Right cardiac atrium (tissue), 5 donors: Measurements from ENCODE around the gene CREB3. TPM values are rescaled to one million over a fixed set of nuclear protein-coding genes. Genes with fewer than 3 reads are reported as not detected.

Experiments used
- ATAC-seq, 2 donors: fragments of 200-7000 bp; cut with Tn5 transposase; one replicate each; pipeline versions ENCODE4 v1.8.0 to v1.9.1; 2020; ENCODE audit warnings: moderate library complexity in 2 of 2, mild to moderate bottlenecking in 1 of 2
- DNase-seq, 3 donors: peaks; one replicate each; pipeline ENCODE4 v3.0.0-alpha.2; 2020
- H3K27ac ChIP-seq: one replicate; pipeline ENCODE4 v1.5.1; 2013; ENCODE audit warnings: mild to moderate bottlenecking, low read length, control low read depth, moderate library complexity
- H3K27me3 ChIP-seq: one replicate; pipeline ENCODE4 v1.6.1; 2013; ENCODE audit not compliant: control insufficient read depth, insufficient read depth
- H3K4me1 ChIP-seq: one replicate; pipeline ENCODE4 v1.6.1; 2013; ENCODE audit warnings: low read length; ENCODE audit not compliant: control insufficient read depth, insufficient read depth
- H3K4me3 ChIP-seq: one replicate; pipeline ENCODE4 v1.5.1; 2013; ENCODE audit warnings: low read length, control low read depth
- H3K9me3 ChIP-seq: one replicate; pipeline ENCODE4 v1.6.1; 2013; ENCODE audit warnings: low read length; ENCODE audit not compliant: control insufficient read depth
- WGBS: extraction: QIAGEN DNeasy Blood & Tissue Kit; methylation state at CpG from one replicate; pipeline ENCODE4 v1.1.7; 2013; 5-methylcytosine and 5-hydroxymethylcytosine counted together
- intact Hi-C, 4 donors: fragments of 100-400 bp; cut with DNase I; formaldehyde crosslinking; loops; one replicate each; pipeline versions ENCODE4 v1.11.0 to v1.14.0; 2022 to 2023
- polyA plus RNA-seq: library from polyadenylated mRNA; stranded (reverse); fragments of 200-250 nt; gene quantifications from one replicate; pipeline ENCODE4 v1.2.3, GENCODE V29; 2013
- total RNA-seq, 4 donors: library from RNA; stranded (reverse); fragmentation: NEBNext Ultra II Directional; extraction: Animal tissue kit (Norgen Biotek cat#: 25700); gene quantifications; one replicate each; pipeline ENCODE4 v1.2.1, GENCODE V29; 2021
- donor health status: healthy with polysubstance abuse.
- donor health status: DM: no; HTN: yes; CAD: no.
- donor health status: DM: no; HTN: no; CAD: no.
- donor health status: DM: no; HTN: yes; CAD: no; lungs with severe emphysema.
- donor health status: DM: yes; HTN: yes; CAD: no.

Gene CREB3
- total and polyA plus RNA-seq, 5 donors: 24.5 to 35.4 (median 26.6) TPM

- Histone ChIP-seq H3K4me1 (no peaks in the 10 kb centered on the region), H3K27ac (no peak overlapping the region), H3K9me3 (no peaks in the 10 kb centered on the region), H3K4me3 (no peak overlapping the region), H3K27me3 (no peaks in the 10 kb centered on the region)
- DNase-seq (no peak), ATAC-seq (peak in 1 of 2 donors; percentile 53)
- intact Hi-C loops: no loop called here
Measured at GRCh38 chr9:35700942-35701341, 31.5 kb upstream of the CREB3 start.

GRCh38 chr9:35702696-35703095 is 29.8 kb upstream of the CREB3 start:
- ATAC-seq (no peak), DNase-seq (no peak)
- H3K27me3 ChIP-seq: no peaks in the 10 kb centered on the region
- no peak overlapping the region for H3K4me3 ChIP-seq
- no peak overlapping the region for H3K27ac ChIP-seq
- no peaks in the 10 kb centered on the region for H3K4me1 ChIP-seq
- intact Hi-C loops: no loop called here
- 93% methylated on average over 7 of the region's 7 CpGs for WGBS
- H3K9me3 ChIP-seq: no peaks in the 10 kb centered on the region

DNA sequence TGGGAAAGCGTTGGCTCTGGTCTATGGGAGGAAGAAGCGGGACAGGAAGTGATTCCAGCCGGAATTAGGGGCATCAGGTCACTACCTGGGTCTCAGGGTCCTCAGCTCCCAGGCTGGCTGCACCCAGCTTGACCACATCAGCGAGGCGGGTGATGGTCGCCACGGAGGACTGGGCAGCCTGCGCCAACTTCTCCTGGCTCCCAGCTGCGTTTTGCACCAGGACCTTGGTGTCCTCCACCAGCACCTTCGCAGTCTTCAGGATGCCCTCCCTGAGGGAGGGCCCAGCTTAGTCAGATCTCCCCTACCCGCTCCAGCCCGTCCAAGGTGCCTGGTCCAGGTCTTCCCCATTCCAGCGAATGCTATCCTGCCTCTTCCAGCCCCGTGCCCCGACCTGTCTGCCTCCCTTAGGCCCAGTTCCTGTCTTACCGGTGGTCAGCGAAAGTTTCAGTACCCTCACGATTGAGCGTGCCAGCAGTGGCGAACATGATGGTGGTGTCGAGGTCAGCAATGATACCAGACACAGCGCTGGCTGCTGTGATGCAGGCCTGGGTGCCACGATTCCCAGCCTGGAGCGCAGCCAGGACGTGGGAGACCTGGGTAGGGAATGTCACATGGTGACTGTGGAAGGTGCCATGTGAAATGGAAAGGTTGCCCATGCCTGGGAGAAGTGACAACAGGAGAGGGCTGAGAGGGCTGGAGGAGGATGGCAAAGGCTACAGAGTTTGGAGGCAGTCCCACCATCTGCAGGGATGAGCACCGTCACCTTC is 28.4 kb upstream of the CREB3 start:
- intact Hi-C loops: no loop called here
- H3K4me3 ChIP-seq: no peak overlapping the region
- ATAC-seq: peak; percentile 13 to 37
- no peak overlapping the region for H3K27ac ChIP-seq
- no peaks in the 10 kb centered on the region for H3K9me3 ChIP-seq
- DNase-seq: peak in 2 of 3 donors; percentile 72 to 84
- 88% methylated on average over 26 of the region's 26 CpGs for WGBS
- H3K4me1 ChIP-seq: no peaks in the 10 kb centered on the region
- H3K27me3 ChIP-seq: no peaks in the 10 kb centered on the region

DNA sequence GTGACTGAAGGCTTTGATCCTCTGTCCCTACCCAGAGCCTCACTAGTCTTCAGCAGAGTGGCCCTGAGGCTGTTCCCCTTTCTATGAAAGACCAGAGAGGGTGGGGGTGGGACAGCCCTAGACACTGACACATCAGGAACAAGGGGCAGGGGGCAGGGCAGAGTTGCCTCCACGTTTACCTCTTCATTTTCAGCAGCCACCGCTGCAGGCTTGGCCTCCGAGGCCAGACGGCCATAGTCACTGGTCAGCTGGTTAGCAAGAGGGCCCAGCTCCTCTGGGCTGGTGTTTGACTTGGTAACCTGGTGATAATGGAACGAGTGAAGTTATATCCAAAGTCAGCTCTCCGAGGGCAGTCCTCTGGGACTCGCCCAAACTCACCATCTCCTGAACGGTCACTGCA is 27.1 kb upstream of the CREB3 start:
- Histone ChIP-seq H3K4me3 (no peak overlapping the region), H3K27ac (no peak overlapping the region), H3K9me3 (no peaks in the 10 kb centered on the region), H3K4me1 (no peaks in the 10 kb centered on the region), H3K27me3 (no peaks in the 10 kb centered on the region)
- intact Hi-C loops: no loop called here
- no peak for ATAC-seq
- 69% methylated on average over 8 of the region's 8 CpGs for WGBS
- no peak for DNase-seq

GRCh38 chr9:35705836-35706430 is 26.5 kb upstream of the CREB3 start:
- WGBS: 92% methylated on average over 7 of the region's 7 CpGs
- ATAC-seq: no peak
- intact Hi-C loops: no loop called here
- DNase-seq: no peak
- Histone ChIP-seq H3K4me1 (no peaks in the 10 kb centered on the region), H3K4me3 (no peak overlapping the region), H3K27me3 (no peaks in the 10 kb centered on the region), H3K9me3 (no peaks in the 10 kb centered on the region), H3K27ac (no peak overlapping the region)

GRCh38 chr9:35706951-35707350 is 25.5 kb upstream of the CREB3 start:
- no peak overlapping the region for H3K4me3 ChIP-seq
- DNase-seq (no peak), ATAC-seq (no peak)
- no peaks in the 10 kb centered on the region for H3K4me1 ChIP-seq
- 85% methylated on average over 10 of the region's 10 CpGs for WGBS
- intact Hi-C loops: no loop called here
- no peaks in the 10 kb centered on the region for H3K9me3 ChIP-seq
- no peak overlapping the region for H3K27ac ChIP-seq
- H3K27me3 ChIP-seq: no peaks in the 10 kb centered on the region

- no peaks in the 10 kb centered on the region for H3K27me3 ChIP-seq
- ATAC-seq (no peak), DNase-seq (peak in 1 of 3 donors; percentile 27)
- H3K27ac ChIP-seq: no peak overlapping the region
- H3K9me3 ChIP-seq: no peaks in the 10 kb centered on the region
- H3K4me1 ChIP-seq: no peaks in the 10 kb centered on the region
- no peak overlapping the region for H3K4me3 ChIP-seq
- WGBS: 95% methylated on average over 4 of the region's 4 CpGs
- intact Hi-C loops: no loop called here
Measured at GRCh38 chr9:35708146-35708545, 24.3 kb upstream of the CREB3 start.

GRCh38 chr9:35710818-35711500 is 21.5 kb upstream of the CREB3 start:
- peak; percentile 17 to 20 for ATAC-seq
- no peaks in the 10 kb centered on the region for H3K27me3 ChIP-seq
- 52% methylated on average over 7 of the region's 7 CpGs for WGBS
- H3K9me3 ChIP-seq: no peaks in the 10 kb centered on the region
- no peak overlapping the region for H3K4me3 ChIP-seq
- peak overlapping the region; percentile 78 for H3K27ac ChIP-seq
- intact Hi-C loops: no loop called here
- no peaks in the 10 kb centered on the region for H3K4me1 ChIP-seq
- DNase-seq: peak in 1 of 3 donors; percentile 55

DNA sequence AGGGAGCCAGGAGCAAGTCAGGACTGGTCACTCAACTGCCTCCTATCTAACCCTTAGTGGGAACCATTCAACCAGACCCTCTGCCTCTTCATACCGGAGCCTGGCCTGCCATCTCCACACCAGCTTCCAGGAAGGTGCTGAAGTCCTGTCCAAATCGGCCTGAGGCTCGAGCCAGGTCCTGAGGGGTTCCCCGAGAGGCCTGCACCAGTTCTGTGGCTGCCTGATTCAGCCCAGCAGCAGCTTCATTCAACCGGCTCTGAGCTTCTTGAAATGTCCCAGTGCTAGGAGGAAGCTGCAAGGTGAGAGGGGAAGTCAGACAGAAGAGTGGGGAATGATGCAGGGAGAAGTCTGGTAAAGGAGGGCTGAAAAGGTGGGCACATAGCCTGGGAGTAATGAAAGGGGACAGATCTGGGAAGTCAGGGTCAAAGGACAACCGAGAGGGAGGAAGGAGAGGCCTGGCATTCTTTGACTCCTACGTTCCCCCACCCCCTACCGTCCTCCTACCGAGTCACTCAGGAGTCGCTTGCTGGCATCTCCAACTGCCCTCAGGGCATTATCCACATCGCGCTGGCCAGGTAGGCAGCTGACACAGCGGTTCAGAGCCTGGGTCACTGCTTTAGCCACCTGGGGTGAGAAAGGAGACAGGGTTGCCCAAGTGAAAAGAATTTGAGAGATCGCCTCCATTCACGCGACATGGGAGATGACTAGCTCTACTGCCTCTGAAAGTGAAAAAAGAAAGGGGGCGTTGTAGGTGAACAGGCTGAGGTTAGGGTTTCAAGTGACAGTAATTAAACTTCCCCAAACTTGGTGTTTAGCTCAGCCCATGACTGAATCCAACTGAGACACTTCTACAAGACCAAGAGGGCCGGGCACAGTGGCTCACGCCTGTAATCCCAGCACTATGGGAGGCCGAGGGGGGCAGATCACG is 20.7 kb upstream of the CREB3 start:
- Histone ChIP-seq H3K27me3 (no peaks in the 10 kb centered on the region), H3K4me1 (no peaks in the 10 kb centered on the region), H3K4me3 (no peak overlapping the region), H3K9me3 (no peaks in the 10 kb centered on the region), H3K27ac (peak overlapping the region; percentile 78)
- WGBS: 79% methylated on average over 21 of the region's 21 CpGs
- ATAC-seq (peak in 1 of 2 donors; percentile 32), DNase-seq (peak in 1 of 3 donors; percentile 41)
- intact Hi-C loops: no loop called here

DNA sequence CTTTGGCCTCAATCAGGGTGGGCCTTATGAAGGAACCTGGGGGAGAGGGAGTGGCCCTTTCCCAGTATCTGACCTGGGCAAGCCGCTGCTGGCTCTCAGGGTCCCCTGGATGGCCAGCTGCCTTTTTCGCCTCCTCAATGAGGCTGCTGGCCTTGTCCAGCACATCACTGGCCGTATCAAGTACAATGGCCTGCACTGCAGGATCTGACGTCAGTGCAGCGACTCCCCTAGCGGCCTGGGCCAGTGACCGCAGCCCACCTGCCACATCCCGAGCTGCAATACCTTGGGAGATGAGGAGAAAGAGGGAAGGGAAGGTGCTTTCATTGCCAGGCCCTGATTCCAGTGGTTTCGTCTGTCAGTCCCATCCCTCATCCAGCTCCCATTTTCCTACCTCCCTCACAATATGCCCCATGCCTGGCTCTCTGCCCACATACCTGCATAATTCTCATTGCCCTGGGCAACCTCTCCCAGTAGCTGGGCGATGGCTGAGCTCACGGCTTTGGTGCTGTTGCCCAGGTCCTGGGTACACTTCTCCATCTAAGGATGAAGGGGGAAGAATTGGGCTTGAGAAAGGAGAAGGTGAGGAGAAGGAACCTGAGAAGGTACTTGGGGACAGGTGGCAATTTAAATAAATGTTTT is 19.6 kb upstream of the CREB3 start:
- WGBS: 89% methylated on average over 11 of the region's 11 CpGs
- intact Hi-C loops: no loop called here

More for the DNA sequence above, 19.6 kb upstream of the CREB3 start:
- H3K27me3 ChIP-seq: no peaks in the 10 kb centered on the region
- DNase-seq: peak in 1 of 3 donors; percentile 35
- H3K27ac ChIP-seq: no peak overlapping the region
- H3K9me3 ChIP-seq: no peaks in the 10 kb centered on the region
- ATAC-seq: no peak
- H3K4me3 ChIP-seq: no peak overlapping the region
- no peaks in the 10 kb centered on the region for H3K4me1 ChIP-seq
